Measurements from ENCODE around the gene GHR. TPM values are rescaled to one million over a fixed set of nuclear protein-coding genes. Genes with fewer than 3 reads are reported as not detected.

GHR gene
- total RNA-seq, 2 donors from 2014 or later, result 0.27 to 1.2 TPM

- whole genome bisulfite sequencing, 2 experiments (ENCODE audit: insufficient coverage in 1 of 2, insufficient read length in 1 of 2), result 77 to 88% methylated on average over 7 of the region's 7 CpGs
- no peaks in the 10 kb centered on the region for H3K27me3 ChIP-seq (ENCODE audit: control insufficient read depth, insufficient read depth, low read length, poor library complexity, severe bottlenecking)
These were observed 167.8 kb downstream of the GHR start for GRCh38 chr5:42591015-42591414.

GRCh38 chr5:42592401-42593140, 169.3 kb downstream of the GHR start:
- no peak overlapping the region for H3K4me3 ChIP-seq (ENCODE audit: low read length)
- no peak for DNase-seq
- Mint-ChIP-seq H3K9me3 (no peaks in the 10 kb centered on the region), H3K27ac (no peak overlapping the region), H3K36me3 (ENCODE audit: low read depth) (no peaks in the 10 kb centered on the region), H3K4me3 (no peak overlapping the region), H3K4me1 (peaks cover 8% of the 10 kb centered on the region), H3K27me3 (ENCODE audit: insufficient read depth) (no peaks in the 10 kb centered on the region)
- H3K9ac ChIP-seq (ENCODE audit: extremely low read depth, low read length, poor library complexity, severe bottlenecking), result no peak overlapping the region
- TF ChIP-seq CTCF (conservative IDR thresholded peaks at IDR 0.05), result no peak
- WGBS, 2 experiments (ENCODE audit: insufficient coverage in 1 of 2, insufficient read length in 1 of 2), result 96% methylated on average over 3 of the region's 5 CpGs; no CpG with 5 or more reads in 1 of the 2 experiments
- no peaks in the 10 kb centered on the region for H3K4me1 ChIP-seq (ENCODE audit: control insufficient read depth, insufficient read depth, low read length)
- H3K36me3 ChIP-seq (ENCODE audit: control insufficient read depth, insufficient read depth, low read length), result no peaks in the 10 kb centered on the region
- no peak overlapping the region for H3K27ac ChIP-seq (ENCODE audit: low read depth, low read length)
- no peaks in the 10 kb centered on the region for H3K9me3 ChIP-seq (ENCODE audit: control insufficient read depth, low read length)
- H3K27me3 ChIP-seq (ENCODE audit: control insufficient read depth, insufficient read depth, low read length, poor library complexity, severe bottlenecking), result no peaks in the 10 kb centered on the region

More at GRCh38 chr5:42591015-42591414, 167.8 kb downstream of the GHR start:
- H3K4me1 Mint-ChIP-seq, result peaks cover 18% of the 10 kb centered on the region
- H3K9me3 Mint-ChIP-seq, result no peaks in the 10 kb centered on the region
- DNase-seq, result no peak
- Histone ChIP-seq H3K4me3 (ENCODE audit: low read length) (no peak overlapping the region), H3K9ac (ENCODE audit: extremely low read depth, low read length, poor library complexity, severe bottlenecking) (no peak overlapping the region), H3K27ac (ENCODE audit: low read depth, low read length) (no peak overlapping the region), H3K9me3 (ENCODE audit: control insufficient read depth, low read length) (no peaks in the 10 kb centered on the region), H3K36me3 (ENCODE audit: control insufficient read depth, insufficient read depth, low read length) (no peaks in the 10 kb centered on the region), H3K4me1 (ENCODE audit: control insufficient read depth, insufficient read depth, low read length) (no peaks in the 10 kb centered on the region)
- no peaks in the 10 kb centered on the region for H3K36me3 Mint-ChIP-seq (ENCODE audit: low read depth)
- H3K4me3 Mint-ChIP-seq, result no peak overlapping the region
- no peak overlapping the region for H3K27ac Mint-ChIP-seq
- H3K27me3 Mint-ChIP-seq (ENCODE audit: insufficient read depth), result no peaks in the 10 kb centered on the region
- no peak for TF ChIP-seq CTCF (conservative IDR thresholded peaks at IDR 0.05)

DNA sequence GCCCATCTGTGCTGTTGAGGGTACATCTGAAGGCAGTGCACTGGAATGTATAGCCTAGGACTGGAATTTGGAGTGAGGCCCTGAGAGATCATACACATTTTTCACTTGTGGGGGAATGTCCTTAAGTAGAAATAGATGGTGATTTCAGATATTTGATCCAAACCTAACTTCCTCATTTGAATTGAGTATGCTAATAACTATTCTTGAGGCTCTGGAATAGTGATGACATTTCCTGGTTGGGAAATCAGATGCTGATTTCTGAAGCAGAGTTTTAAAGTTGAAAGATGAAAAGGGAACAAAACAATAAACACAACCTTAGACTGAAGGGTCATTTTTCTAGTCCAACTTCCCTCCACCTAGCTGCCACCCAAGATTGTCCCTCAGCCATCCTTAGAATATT, 170.4 kb downstream of the GHR start:
- Mint-ChIP-seq H3K36me3 (ENCODE audit: low read depth) (no peaks in the 10 kb centered on the region), H3K4me3 (no peak overlapping the region), H3K9me3 (no peaks in the 10 kb centered on the region), H3K27me3 (ENCODE audit: insufficient read depth) (no peaks in the 10 kb centered on the region), H3K27ac (no peak overlapping the region), H3K4me1 (peaks cover 10% of the 10 kb centered on the region)
- Histone ChIP-seq H3K27me3 (ENCODE audit: control insufficient read depth, insufficient read depth, low read length, poor library complexity, severe bottlenecking) (no peaks in the 10 kb centered on the region), H3K27ac (ENCODE audit: low read depth, low read length) (no peak overlapping the region), H3K4me3 (ENCODE audit: low read length) (no peak overlapping the region), H3K4me1 (ENCODE audit: control insufficient read depth, insufficient read depth, low read length) (no peaks in the 10 kb centered on the region), H3K36me3 (ENCODE audit: control insufficient read depth, insufficient read depth, low read length) (no peaks in the 10 kb centered on the region), H3K9ac (ENCODE audit: extremely low read depth, low read length, poor library complexity, severe bottlenecking) (no peak overlapping the region), H3K9me3 (ENCODE audit: control insufficient read depth, low read length) (no peaks in the 10 kb centered on the region)
- DNase-seq, result no peak
- no peak for TF ChIP-seq CTCF (conservative IDR thresholded peaks at IDR 0.05)
